B cell (primary cell): ENCODE data around the gene CAMK2G.

Experiments used
- CTCF ChIP-seq: fragments of 200-600 bp; IDR thresholded peaks from one replicate; pipeline ENCODE4 v1.8.0; 2022; ENCODE audit warnings: antibody characterized with exemption, mild to moderate bottlenecking
- EZH2 ChIP-seq: IDR thresholded peaks from 2 replicates; pipeline ENCODE4 v1.6.1; 2012; ENCODE audit warnings: borderline replicate concordance, low read depth, mild to moderate bottlenecking, moderate library complexity, low read length; ENCODE audit not compliant: insufficient read depth, poor library complexity, severe bottlenecking

- no peak for TF ChIP-seq CTCF
- TF ChIP-seq EZH2, result no peak
Observed at GRCh38 chr10:73863039-73863817, 11.1 kb downstream of the CAMK2G start.
